Ramos (cell line): ENCODE data around the gene SPON1.
"Not testable (repeated sequence)": the region's sequence is repeated elsewhere in the genome, so short reads cannot be mapped to it uniquely, and the experiment has no call there.

Experiments used
- in situ Hi-C: fragments of 300-500 bp; cut with MboI; formaldehyde crosslinking; loops from one replicate; pipeline ENCODE4 v1.14.3; 2022; ENCODE audit warnings: low sequenced_read_pairs; ENCODE audit not compliant: unreplicated experiment

SPON1 gene

DNA sequence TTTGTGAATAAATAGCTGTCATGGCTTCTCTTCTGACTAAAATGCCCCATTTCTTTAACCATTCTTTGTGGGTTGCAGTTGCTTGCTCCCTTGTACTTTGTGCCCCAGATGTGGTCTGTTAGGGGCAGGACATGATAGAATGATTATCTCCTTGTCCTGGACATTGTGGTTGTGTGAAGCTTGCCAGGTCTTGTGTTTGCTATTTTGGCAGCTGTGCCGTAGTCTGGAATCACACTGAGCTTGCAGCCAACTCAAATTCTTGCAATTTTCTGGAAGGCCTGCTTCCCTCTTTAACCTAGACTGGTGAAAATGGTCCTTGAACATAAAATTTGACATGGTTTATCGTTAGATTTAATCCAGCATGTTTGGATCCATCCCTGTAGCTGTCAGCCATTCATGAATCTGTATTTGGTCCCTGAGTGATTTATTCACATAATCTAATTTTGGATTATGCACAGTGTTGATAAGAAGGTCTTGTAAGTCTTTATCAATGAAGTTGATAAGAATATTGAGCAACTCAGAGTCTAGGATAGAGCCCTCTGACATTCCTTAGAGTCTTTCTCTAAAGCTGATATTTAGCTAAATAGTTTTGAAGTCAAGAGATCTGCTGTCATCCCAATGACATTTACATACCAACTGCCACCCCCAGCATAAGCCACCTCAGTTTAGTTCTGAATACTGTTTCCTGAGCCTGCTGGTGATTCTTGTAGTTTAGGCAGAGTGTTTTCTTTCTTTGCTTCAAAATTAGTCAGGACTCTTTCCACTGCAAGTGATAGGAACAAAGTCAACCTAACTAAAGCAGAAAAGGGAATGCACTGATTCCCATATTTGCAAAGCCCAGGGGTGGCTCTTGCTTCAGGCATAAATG is 9.8 kb downstream of the SPON1 start:
- in situ Hi-C loops = no loop called here

DNA sequence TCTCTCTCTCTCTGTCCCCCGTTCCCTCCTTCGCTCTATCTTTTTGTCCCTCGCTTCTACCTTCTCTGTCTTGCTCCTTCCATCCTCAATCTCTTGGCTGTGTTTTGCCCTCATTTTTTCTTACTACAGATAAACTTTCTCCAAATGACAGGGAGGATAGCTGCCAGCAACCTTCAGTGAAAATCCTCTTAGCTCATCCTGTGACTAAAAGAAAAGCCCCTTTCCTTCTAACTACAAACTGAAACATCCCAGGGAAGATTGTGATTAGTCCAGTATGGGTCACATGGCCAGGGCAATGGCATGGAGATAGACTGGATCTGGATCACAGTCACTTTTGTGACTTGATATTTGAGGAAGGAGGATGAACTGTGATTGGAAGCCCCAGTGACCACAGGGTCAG is 10.4 kb downstream of the SPON1 start:
- in situ Hi-C loops = no loop called here

DNA sequence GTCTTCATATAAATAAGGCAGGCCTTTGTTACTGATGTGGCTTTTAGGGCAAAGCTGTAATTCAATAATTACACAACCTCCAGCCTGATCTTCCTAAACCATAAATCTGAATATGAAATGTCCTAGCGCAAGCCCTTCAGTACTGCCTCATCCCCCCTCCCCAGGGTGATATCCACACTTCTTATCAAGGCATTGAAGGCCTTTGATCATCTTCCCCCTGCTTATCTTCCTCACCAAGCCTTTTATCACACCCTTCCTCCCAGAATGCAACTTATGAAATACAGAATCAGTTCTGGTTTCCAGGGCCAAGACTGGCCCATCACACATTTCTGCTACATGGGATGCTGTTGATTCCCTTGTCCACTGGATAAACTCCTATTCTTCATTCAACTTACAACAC is 12.1 kb downstream of the SPON1 start:
- in situ Hi-C loops = no loop called here

DNA sequence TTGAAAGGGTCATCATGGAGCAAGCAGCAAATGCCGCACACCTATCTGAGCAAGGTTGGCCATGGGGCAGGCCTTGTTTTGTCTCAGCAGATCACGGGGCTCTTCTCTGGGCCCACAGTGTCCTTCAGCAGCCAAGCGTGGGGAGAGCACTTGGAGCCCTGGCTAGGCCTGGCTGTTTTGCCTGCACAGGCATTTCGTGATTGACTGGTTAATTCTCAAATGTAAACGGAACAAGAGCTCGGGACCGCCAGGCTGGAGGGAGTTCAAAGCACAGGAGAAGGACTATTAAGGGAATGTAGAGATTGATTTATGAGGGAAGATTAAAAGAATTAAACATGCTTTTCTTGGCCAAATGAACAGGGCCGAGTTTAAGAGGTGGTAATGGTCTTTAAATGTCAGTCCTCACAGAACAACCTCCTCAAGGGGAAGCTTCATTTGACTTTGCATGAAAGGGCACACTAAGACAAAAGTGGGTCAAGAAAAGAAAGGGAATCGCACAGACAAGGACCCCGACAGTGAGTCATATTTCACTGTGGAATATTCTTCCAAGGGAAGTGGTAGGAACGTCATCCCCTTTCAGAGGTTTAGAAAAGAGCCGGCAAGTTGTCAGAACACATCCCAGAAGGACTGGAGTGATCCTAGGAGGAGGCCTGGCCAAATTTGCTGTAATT is 20.7 kb downstream of the SPON1 start:
- in situ Hi-C loops = no loop called here

DNA sequence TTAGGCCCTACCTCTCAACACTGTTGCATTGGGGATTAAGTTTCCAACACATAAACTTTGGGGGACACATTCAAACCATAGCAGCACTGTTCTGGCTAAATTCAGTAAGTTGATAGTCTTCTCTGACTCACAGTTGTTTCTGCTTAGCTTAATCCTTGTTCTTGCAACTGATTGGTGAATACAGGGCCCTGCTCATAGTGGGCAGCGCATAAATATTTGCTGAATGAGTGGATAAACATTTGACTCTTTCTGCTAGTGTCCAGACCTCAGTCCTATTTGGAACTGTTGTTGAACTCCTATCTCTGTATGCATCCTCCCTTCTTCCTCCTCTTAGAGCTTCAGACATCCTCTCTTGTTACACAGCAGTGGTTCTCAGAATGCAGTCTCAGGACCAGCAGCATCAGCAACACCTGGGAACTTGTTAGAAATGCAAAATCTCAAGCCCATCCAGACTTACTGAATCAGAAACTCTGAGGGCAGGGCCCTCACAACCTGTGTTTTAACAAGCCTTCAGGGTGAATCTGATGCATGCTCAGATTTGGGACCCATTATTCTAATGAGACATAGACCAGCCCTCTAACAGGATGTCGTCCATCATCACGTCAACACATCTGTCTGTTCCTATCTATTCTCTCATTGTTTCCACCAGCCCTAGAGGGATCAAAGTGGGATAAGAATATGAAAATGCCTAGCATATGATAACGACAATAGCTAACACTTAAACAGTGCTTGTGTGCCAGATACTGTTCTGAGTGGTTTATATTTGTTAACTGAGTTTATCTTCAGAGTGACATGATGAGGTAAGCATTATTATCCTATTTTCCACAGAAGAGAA is 22.3 kb downstream of the SPON1 start:
- in situ Hi-C loops = no loop called here

DNA sequence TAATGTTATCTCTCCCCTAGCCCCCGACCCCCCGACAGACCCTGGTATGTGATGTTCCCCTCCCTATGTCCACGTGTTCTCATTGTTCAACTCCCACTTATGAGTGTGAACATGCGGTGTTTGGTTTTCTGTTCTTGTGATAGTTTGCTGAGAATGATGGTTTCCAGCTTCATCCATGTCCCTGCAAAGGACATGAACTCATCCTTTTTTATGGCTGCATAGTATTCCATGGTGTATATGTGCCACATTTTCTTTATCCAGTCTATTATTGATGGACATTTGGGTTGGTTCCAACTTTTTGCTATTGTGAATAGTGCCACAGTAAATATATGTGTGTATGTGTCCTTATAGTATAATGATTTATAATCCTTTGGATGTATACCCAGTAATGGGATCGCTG is 24.2 kb downstream of the SPON1 start:
- in situ Hi-C loops = not testable (repeated sequence)

DNA sequence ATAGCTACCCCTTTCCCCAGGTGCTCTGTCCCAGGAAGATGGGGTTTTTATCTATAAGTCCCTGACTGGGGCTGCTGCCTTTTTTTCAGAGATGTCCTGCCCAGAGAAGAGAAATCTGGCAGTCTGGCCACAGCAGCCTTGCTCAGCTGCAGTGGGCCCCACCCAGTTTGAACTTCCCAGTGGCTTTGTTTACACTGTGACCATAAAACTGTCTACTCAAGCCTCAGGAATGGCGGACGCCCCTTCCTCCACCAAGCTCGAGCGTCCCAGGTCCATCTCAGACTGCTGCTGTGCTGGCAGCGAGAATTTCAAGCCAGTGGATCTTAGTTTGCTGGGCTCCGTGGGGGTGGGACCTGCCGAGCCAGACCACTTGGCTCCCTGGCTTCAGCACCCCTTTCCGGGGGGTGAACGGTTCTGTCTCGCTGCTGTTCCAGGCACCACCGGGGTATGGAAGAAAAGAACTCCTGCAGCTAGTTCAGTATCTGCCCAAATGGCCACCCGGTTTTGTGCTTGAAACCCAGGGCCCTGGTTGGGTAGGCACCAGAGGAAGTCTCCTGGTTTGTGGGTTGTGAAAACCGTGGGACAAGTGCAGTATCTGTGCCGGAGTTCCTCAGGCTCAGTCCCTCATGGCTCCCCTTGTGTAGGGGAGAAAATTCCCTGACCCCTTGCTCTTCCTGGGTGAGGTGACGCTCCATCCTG is 29.8 kb downstream of the SPON1 start:
- in situ Hi-C loops = not testable (repeated sequence)

DNA sequence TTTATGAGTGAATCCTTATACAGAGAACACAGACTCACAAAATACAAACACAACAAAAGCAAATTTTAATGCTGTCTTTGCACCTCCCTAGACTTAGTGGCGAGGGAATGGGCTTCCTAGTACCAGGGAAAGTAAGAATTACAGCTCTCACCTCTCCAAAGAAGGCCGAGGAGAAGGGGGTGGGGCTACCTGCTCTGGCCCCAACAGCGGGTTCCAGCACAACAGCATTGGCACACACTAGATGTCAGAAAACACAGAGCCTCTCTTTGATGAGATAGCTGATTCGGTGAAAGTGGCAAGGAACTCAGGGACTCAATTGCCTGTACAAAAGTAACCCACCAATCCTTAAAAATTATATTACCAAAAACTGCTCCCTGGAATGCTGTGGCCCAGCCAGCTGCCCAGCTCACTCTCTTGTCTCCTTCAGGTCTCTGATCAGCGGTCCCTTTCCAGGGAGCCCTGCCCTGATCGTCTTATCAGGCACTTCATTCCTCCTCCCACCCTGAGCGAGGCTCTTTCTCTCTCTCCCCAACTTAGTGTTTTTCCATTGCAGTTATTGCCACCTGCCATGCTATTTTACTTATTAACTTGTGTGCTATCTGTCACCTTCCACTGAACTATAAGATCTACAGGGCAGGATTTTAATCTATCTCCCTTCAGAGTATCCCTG is 30.7 kb downstream of the SPON1 start:
- in situ Hi-C loops = no loop called here

DNA sequence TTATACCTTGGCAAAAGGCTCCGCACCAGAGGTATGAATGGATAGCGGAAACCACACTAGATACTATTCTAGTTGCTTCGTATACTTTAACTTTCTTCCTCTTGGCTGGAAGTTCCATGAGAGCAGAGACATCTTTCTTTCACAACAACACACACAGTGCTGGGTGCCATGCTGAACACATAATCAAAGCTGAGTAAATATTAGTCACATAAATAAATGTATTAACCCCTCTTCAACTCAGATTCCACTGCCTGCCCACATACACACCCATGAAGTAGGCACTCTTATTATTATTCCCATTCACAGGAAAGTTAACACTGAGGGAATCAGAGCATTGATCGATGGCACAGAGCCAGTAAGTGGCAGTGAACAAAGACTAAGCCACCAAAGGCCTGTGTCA is 35.4 kb downstream of the SPON1 start:
- in situ Hi-C loops = no loop called here

DNA sequence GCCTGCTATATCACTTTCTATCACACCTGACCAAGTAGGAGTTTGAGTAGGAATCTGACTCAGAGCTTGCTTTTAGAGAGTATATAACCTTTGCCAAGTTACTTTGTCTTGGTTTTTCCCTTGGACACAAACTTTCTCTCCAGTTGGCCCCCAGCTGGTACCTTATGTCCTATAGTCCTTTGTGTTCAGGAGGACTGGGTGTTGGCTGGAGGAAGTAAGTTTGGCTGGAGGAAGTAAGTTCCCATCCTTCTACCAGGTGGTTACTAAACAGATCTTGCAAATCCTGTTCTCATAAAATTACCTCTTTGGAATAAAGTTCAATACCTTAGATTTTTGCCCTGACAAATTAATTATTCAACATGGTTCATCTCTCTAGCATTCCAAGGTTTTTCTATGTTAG is 37.2 kb downstream of the SPON1 start:
- in situ Hi-C loops = no loop called here

DNA sequence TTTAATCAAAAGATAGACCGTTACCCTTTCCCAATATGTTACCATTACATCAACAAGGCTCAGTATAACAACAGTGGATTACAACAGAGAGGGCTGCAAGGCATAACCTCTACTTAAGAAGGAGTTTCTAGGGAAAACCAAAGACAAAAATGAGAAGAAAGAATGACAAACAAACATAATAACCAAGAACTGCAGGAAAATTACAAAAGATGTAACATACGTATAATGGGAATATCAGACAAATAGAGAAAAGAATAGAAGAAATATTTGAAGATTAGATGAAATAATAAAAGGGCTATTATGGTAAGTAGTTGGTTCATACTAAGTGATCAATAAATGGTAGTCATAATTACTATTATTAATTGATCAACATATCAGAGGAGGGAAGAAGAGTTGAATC is 39.1 kb downstream of the SPON1 start:
- in situ Hi-C loops = no loop called here

DNA sequence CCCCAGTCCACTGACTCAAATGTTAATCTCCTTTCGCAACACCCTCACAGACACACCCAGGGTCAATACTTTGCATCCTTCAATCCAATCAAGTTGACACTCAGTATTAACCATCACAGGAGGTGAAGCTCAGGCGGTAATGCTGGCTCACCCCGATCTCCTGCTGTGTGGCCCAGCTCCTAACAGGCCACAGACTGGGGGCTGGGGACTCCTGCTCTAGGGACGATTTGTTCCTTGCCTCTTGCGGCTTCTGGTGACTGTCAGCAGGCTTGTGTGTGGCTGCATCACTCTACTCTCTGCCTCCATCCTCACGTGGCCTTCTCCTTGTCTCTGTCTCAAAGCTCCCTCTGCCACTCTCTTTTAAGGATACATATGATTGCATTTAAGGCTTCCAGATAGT is 45.0 kb downstream of the SPON1 start:
- in situ Hi-C loops = no loop called here

DNA sequence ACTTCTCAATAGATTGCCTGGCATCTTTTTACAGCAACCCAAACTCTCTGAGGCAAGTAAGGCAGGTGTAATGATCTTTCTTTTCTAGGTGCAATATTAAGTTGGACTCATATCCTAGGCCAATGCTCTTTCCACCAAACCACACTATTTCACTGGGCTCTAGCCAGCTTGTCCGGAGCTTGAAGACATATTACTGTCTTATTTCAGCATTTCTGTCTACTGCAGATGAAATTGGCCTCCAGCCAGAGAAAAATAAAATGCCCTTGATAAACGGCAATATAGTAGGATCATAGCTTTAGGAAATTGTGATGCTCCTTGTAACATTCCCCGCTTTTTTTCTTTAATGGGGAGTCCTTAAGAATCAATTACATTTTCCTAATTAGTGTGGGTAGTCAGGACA is 48.1 kb downstream of the SPON1 start:
- in situ Hi-C loops = no loop called here

DNA sequence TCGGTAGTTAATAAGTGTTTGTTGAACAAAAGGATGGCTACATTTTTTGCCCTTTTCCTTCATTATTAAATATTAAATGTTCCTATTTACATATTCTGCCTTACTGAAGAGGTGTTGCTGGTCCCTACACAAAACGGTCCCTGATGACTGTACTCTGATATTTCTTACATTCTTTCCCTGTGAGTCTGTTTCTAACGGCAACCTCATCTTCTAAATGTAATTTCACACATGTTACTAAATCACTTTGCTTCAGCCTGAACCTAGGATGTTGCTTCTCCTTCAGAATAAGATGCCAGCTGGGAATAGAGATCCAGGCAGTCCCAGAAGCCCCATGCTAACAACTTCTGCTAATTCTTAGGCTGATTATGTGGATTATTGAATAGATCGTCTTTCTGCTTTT is 50.3 kb downstream of the SPON1 start:
- in situ Hi-C loops = no loop called here

DNA sequence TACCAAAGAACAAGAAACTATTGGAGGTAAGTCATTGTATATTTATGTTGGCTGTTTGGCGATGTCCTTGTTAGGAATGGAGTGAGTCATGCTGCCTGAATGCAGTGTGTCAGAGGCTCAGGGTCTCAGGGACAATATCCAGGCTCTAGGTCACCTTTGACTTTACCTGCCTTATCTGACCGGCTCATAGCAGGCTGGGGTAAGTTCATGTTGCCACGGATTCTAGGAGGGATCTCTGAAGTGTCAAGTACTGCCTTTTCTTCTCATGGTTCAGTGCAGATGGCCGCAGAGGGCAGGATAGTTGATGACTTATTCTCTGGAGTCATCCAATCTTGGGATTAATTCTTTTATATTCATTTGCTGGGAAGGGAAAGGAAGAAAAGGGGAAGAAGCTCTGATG is 53.2 kb downstream of the SPON1 start:
- in situ Hi-C loops = no loop called here

DNA sequence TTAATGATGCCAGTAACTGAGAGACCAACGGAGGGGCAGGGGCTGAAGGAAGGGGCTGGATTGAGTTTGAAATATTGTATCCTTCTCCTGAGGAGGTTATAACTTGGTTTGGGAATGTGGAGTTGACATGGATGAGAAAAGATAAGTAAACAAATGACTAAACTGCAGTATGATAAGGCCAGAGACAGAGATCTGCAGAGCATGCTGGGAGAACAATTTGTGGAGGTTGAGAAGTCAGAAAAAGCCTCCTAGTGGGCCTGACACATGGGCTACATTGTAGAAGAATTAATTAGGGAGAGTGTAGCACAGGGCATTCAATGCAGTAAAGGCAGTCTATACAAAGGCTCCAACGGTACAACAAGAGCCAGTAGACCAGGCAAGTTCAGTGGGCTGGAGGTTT is 55.9 kb downstream of the SPON1 start:
- in situ Hi-C loops = no loop called here

DNA sequence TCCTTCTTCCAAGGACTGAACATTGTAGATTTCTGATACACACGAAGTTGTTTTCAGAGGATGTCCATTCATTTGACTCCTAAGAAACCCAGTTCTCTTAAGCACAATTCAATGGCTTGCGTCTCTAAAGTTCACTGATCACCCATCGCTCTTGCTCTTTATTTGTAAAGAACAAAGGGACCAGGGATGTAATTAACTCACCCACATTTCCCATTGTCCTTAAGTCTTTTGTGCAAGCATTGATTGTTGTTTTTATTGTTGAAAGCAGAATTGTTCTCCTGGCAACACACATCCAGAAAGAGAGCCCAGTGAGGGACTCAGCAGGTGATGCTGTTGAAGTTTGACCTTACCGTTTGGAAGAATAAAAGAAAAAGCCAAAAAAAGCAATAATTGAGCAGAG is 59.2 kb downstream of the SPON1 start:
- in situ Hi-C loops = no loop called here

DNA sequence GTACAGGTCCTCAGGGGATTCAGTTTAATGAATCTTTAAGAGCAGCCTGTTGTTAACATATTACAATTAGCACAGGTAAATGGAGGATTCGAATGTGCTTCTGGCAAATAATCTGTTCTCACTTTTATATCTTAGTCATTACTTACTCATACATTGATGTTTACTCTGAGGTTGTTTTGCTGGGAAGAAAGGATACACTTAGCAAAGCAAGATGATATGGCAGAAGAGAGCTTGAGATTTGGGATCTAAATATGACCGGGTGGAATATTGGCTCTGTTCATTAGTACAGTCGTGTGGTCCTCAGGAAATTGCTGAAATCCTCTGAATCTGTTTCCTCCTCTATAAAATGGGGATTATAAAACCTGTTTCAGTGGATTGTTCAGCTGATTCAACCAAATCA is 59.7 kb downstream of the SPON1 start:
- in situ Hi-C loops = no loop called here

DNA sequence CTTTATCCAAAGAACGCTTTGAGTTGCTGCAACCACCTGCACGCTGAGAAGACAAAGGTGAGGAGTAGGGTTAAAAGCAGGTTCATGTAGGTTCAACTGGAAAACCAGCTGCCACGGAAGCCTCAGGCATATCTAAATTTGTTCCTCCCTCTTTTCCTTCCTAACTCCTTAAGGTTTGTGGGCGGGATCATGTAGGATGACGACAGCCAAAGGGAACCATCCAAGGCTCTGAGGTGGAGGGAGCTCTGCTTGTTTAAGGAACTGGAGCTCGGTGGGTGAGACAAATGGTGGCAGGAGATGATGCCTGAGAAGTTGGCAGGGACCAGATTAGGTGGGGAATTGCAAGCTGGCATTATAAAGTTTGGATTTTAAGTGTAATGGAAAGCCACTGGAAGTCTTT is 60.3 kb downstream of the SPON1 start:
- in situ Hi-C loops = no loop called here

DNA sequence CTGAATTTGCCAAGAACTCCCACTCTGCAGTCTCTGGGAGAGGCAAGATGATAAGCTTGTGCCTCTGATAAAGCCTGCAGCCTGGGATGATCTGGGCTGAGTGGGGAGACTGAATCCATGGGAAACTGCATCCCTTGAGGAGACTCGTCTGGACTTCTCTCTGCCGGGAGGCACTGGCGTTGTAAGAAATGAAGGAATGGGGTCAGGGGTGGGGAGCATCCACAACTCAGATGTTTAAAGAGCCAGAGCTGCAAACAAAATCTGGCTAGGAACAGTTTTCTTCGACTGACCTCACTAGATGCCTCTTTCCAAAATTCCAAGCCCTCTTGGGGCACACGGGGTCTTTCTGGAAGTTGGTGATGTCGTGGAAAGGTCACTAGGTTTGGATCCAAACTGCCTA is 64.4 kb downstream of the SPON1 start:
- in situ Hi-C loops = no loop called here
